ENCODE data around the gene REEP2. TPM values are rescaled to one million over a fixed set of nuclear protein-coding genes. Genes with fewer than 3 reads are reported as not detected.
A peak's percentile ranks its signal among the peaks of the same experiment; 100 is the strongest.

REEP2 gene
- total and polyA plus RNA-seq, 4 experiments from 2014 or later = 0.57 TPM; not detected in 3

- Mint-ChIP-seq H3K4me1 (peaks cover 7 to 13% (median 10%) of the 10 kb centered on the region in 4 donors), H3K27ac (peak overlapping the region in 5 of 7 donors; percentile 42 to 81 (median 73)), H3K36me3 (no peaks in the 10 kb centered on the region), H3K27me3 (peaks cover 2 to 4% of the 10 kb centered on the region in 2 donors), H3K4me3 (peak overlapping the region in 4 of 8 donors; percentile 9 to 69 (median 44)), H3K9me3 (no peaks in the 10 kb centered on the region)
- no peak overlapping the region for H3K4me3 ChIP-seq (ENCODE audit: low read length in 2 of 2)
- intact Hi-C loops (cut with micrococcal nuclease) = loop anchor here (1.0 to 2.0 kb wide), 4 partner anchors 15 to 813 kb away; no protein-coding TSS in a partner anchor
- no peaks in the 10 kb centered on the region for H3K36me3 ChIP-seq (ENCODE audit: insufficient read depth, low read length)
- peak; percentile 59 to 71 (median 63) for DNase-seq
- ChIA-PET POLR2A (ENCODE audit: partially characterized antibody) (interaction anchor here (0.6 to 3.4 kb wide), 4 partner anchors 12 to 563 kb away, joined by 3 to 16 read pairs (median 6); partner anchors contain the start of genes EGR1 and REEP2), CTCF (ENCODE audit: partially characterized antibody) (interaction anchor here (0.7 to 21.4 kb wide), 34 partner anchors 10 to 1682 kb away, joined by 3 to 507 read pairs (median 4); partner anchors contain the start of genes EGR1, KIF20A and REEP2)
- H3K9me3 ChIP-seq (ENCODE audit: control insufficient read depth in 1 of 2, low read length in 2 of 2) = no peaks in the 10 kb centered on the region
- H3K4me1 ChIP-seq (ENCODE audit: insufficient read depth, low read length) = peaks cover 8% of the 10 kb centered on the region
- H3K27ac ChIP-seq (ENCODE audit: low read depth, low read length) = no peak overlapping the region
- H3K27me3 ChIP-seq (ENCODE audit: insufficient read depth, low read length) = no peaks in the 10 kb centered on the region
Observed at GRCh38 chr5:138449501-138450239, 10.8 kb downstream of the REEP2 start.

- Histone ChIP-seq H3K4me1 (ENCODE audit: insufficient read depth, low read length) (peaks cover 8% of the 10 kb centered on the region), H3K9me3 (ENCODE audit: control insufficient read depth in 1 of 2, low read length in 2 of 2) (no peaks in the 10 kb centered on the region), H3K27me3 (ENCODE audit: insufficient read depth, low read length) (no peaks in the 10 kb centered on the region), H3K27ac (ENCODE audit: low read depth, low read length) (no peak overlapping the region), H3K36me3 (ENCODE audit: insufficient read depth, low read length) (no peaks in the 10 kb centered on the region), H3K4me3 (ENCODE audit: low read length in 2 of 2) (no peak overlapping the region)
- Mint-ChIP-seq H3K36me3 (no peaks in the 10 kb centered on the region), H3K27me3 (peaks cover 2 to 4% of the 10 kb centered on the region in 2 donors), H3K9me3 (no peaks in the 10 kb centered on the region), H3K4me3 (no peak overlapping the region), H3K4me1 (peaks cover 7 to 16% (median 10%) of the 10 kb centered on the region in 4 donors), H3K27ac (no peak overlapping the region)
- DNase-seq = peak in 1 of 5 donors; percentile 19
- ChIA-PET CTCF (ENCODE audit: partially characterized antibody) (interaction anchor here (0.6 to 21.4 kb wide), 19 partner anchors 9 to 956 kb away, joined by 3 to 507 read pairs (median 5); partner anchors contain the start of genes EGR1 and REEP2), POLR2A (ENCODE audit: partially characterized antibody) (no interaction called here)
- intact Hi-C loops (cut with micrococcal nuclease) = loop anchor here (1.0 to 2.0 kb wide), 4 partner anchors 13 to 812 kb away; no protein-coding TSS in a partner anchor
Observed at GRCh38 chr5:138450971-138451370, 12.1 kb downstream of the REEP2 start.

DNA sequence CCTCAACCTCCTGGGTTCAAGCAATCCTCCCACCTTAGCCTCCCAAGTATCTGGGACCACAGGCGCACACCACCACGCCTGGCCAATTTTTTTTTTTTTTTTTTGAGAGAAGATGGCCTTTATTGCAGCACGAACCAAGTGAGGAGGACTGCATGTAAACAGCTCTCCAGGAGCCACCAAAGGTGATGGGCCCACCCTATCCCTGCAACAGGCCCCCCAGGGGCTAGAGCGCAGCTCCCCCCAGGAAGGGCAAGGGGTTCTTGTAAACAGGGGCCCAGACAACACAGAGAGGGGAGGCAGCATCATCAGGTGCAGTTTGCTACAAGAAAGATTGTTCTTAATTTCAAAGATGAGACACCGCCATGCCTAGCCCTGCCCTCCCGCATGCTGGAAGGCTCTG, 13.9 kb downstream of the REEP2 start:
- no peaks in the 10 kb centered on the region for H3K9me3 ChIP-seq (ENCODE audit: control insufficient read depth in 1 of 2, low read length in 2 of 2)
- no peak overlapping the region for H3K4me3 Mint-ChIP-seq
- H3K9me3 Mint-ChIP-seq = no peaks in the 10 kb centered on the region
- intact Hi-C loops (cut with micrococcal nuclease) = no loop called here
- peaks cover 10% of the 10 kb centered on the region for H3K4me1 ChIP-seq (ENCODE audit: insufficient read depth, low read length)
- H3K27ac ChIP-seq (ENCODE audit: low read depth, low read length) = no peak overlapping the region
- DNase-seq = no peak
- no peaks in the 10 kb centered on the region for H3K36me3 ChIP-seq (ENCODE audit: insufficient read depth, low read length)
- no peaks in the 10 kb centered on the region for H3K27me3 ChIP-seq (ENCODE audit: insufficient read depth, low read length)
- no peaks in the 10 kb centered on the region for H3K36me3 Mint-ChIP-seq
- CTCF ChIA-PET (ENCODE audit: partially characterized antibody) = interaction anchor here (0.6 to 21.4 kb wide), 4 partner anchors 7 to 700 kb away, joined by 3 to 507 read pairs (median 42); partner anchors contain the start of gene EGR1
- H3K4me3 ChIP-seq (ENCODE audit: low read length in 2 of 2) = no peak overlapping the region
- H3K4me1 Mint-ChIP-seq = peaks cover 7 to 19% (median 11%) of the 10 kb centered on the region in 4 donors
- no peak overlapping the region for H3K27ac Mint-ChIP-seq
- peaks cover 2 to 4% of the 10 kb centered on the region in 2 donors for H3K27me3 Mint-ChIP-seq
- POLR2A ChIA-PET (ENCODE audit: partially characterized antibody) = no interaction called here

DNA sequence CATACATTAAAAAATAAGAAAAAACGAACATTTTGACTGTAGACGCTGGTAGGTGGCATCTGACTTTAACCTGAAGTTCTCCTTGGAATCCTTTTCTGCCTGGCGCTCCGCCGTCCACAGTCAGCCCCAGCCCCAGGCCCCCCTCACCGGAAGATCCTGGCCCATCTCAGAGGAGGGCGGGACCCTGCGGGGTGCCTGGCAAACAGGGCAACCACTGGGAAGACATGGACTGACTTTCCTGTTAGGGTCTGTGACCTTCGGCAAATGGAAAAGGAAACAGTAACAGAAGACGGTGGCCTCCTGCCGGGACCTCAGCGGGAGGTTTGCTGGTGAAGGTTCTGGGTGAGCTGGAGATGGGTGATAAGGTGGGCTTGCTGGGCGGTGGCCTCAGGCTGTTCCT, 14.7 kb downstream of the REEP2 start:
- Histone ChIP-seq H3K36me3 (ENCODE audit: insufficient read depth, low read length) (no peaks in the 10 kb centered on the region), H3K4me3 (ENCODE audit: low read length in 2 of 2) (no peak overlapping the region), H3K9me3 (ENCODE audit: control insufficient read depth in 1 of 2, low read length in 2 of 2) (no peaks in the 10 kb centered on the region), H3K27ac (ENCODE audit: low read depth, low read length) (no peak overlapping the region), H3K4me1 (ENCODE audit: insufficient read depth, low read length) (peaks cover 19% of the 10 kb centered on the region), H3K27me3 (ENCODE audit: insufficient read depth, low read length) (no peaks in the 10 kb centered on the region)
- Mint-ChIP-seq H3K36me3 (no peaks in the 10 kb centered on the region), H3K4me3 (no peak overlapping the region), H3K4me1 (peaks cover 7 to 27% (median 16%) of the 10 kb centered on the region in 4 donors), H3K27me3 (peaks cover 2 to 4% of the 10 kb centered on the region in 2 donors), H3K27ac (peak overlapping the region in 2 of 7 donors; percentile 25 to 53), H3K9me3 (no peaks in the 10 kb centered on the region)
- DNase-seq = no peak
- POLR2A ChIA-PET (ENCODE audit: partially characterized antibody) = interaction anchor here (1.2 to 1.6 kb wide), 2 partner anchors 12 to 49 kb away, joined by 3 to 7 read pairs; partner anchors contain the start of gene EGR1
- CTCF ChIA-PET (ENCODE audit: partially characterized antibody) = interaction anchor here (21.4 kb wide), 1 partner anchor 45 kb away, joined by 507 read pairs; no protein-coding TSS in a partner anchor
- intact Hi-C loops (cut with micrococcal nuclease) = no loop called here

DNA sequence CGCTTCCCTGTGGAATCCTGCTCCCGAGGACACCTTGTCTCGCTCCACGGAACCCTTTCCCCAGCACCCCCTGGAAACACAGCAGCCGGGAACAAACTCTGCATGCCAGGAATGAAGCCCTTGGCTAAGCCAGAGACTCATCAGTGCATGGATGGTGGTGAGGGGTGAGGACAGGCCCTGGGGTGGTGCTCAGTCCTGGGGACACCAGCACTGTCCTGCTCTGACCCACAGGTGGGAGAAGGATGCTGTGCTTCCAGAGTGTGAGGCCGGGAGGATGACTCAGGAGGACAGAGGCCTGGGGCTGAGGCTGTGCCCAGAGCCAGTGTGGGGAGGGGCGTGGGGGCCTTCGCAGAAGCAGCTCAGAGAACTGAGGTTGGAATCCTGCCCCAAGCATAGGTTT, 15.3 kb downstream of the REEP2 start:
- ChIA-PET POLR2A (ENCODE audit: partially characterized antibody) (interaction anchor here (1.2 to 1.6 kb wide), 2 partner anchors 11 to 49 kb away, joined by 3 to 7 read pairs; partner anchors contain the start of gene EGR1), CTCF (ENCODE audit: partially characterized antibody) (interaction anchor here (21.4 kb wide), 1 partner anchor 45 kb away, joined by 507 read pairs; no protein-coding TSS in a partner anchor)
- peak in 1 of 5 donors; percentile 7 for DNase-seq
- intact Hi-C loops (cut with micrococcal nuclease) = no loop called here
- Histone ChIP-seq H3K36me3 (ENCODE audit: insufficient read depth, low read length) (no peaks in the 10 kb centered on the region), H3K4me1 (ENCODE audit: insufficient read depth, low read length) (peaks cover 24% of the 10 kb centered on the region), H3K4me3 (ENCODE audit: low read length in 2 of 2) (no peak overlapping the region), H3K9me3 (ENCODE audit: control insufficient read depth in 1 of 2, low read length in 2 of 2) (no peaks in the 10 kb centered on the region), H3K27me3 (ENCODE audit: insufficient read depth, low read length) (no peaks in the 10 kb centered on the region), H3K27ac (ENCODE audit: low read depth, low read length) (no peak overlapping the region)
- Mint-ChIP-seq H3K36me3 (no peaks in the 10 kb centered on the region), H3K27me3 (peaks cover 2 to 4% of the 10 kb centered on the region in 2 donors), H3K27ac (peak overlapping the region in 1 of 7 donors; percentile 74), H3K4me3 (no peak overlapping the region), H3K4me1 (peaks cover 12 to 32% (median 21%) of the 10 kb centered on the region in 4 donors), H3K9me3 (no peaks in the 10 kb centered on the region)

DNA sequence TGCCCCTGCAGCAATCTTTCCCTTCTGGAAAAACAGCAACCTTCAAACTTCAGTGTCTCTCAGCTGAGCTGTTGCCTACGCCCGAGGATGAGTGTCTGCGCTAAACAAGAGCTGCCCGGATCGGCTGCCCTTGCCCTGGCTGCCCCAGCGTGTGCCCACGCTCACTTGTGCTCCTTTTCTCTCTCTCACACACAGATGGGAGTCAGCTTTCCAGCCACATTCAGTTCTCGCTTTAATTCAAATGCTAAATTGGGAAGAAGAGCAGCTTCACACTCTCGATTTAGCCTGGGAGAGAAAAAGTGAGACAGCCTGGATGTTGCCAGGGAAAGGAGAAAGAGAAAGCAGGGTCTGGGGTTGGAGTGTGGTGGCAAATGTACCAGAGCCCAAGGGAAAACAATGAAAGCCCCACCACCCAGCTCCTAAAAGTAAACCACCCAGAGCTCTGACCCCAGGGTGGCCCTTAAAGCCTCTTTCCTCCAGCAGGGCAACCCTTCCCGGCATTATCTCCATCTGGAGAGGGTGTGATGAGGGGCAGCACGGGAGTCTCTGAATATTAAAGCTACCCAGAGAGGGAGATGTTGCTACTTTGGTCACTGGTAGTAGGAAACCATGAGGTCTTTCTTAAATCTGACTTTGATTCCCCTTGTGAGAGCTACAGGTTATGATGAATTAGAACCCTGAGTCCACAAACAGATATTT, 16.5 kb downstream of the REEP2 start:
- Histone ChIP-seq H3K36me3 (ENCODE audit: insufficient read depth, low read length) (no peaks in the 10 kb centered on the region), H3K4me3 (ENCODE audit: low read length in 2 of 2) (no peak overlapping the region), H3K4me1 (ENCODE audit: insufficient read depth, low read length) (peaks cover 29% of the 10 kb centered on the region), H3K27ac (ENCODE audit: low read depth, low read length) (no peak overlapping the region), H3K9me3 (ENCODE audit: control insufficient read depth in 1 of 2, low read length in 2 of 2) (no peaks in the 10 kb centered on the region), H3K27me3 (ENCODE audit: insufficient read depth, low read length) (no peaks in the 10 kb centered on the region)
- H3K27ac Mint-ChIP-seq = peak overlapping the region in 1 of 7 donors; percentile 60
- H3K4me1 Mint-ChIP-seq = peaks cover 13 to 38% (median 25%) of the 10 kb centered on the region in 4 donors
- intact Hi-C loops (cut with micrococcal nuclease) = no loop called here
- H3K4me3 Mint-ChIP-seq = no peak overlapping the region
- POLR2A ChIA-PET (ENCODE audit: partially characterized antibody) = interaction anchor here (1.0 to 1.6 kb wide), 2 partner anchors 10 kb away, joined by 3 to 7 read pairs; partner anchors contain the start of gene EGR1
- peak in 1 of 5 donors; percentile 7 for DNase-seq
- H3K27me3 Mint-ChIP-seq = peaks cover 0 to 2% of the 10 kb centered on the region in 2 donors
- CTCF ChIA-PET (ENCODE audit: partially characterized antibody) = interaction anchor here (1.0 to 21.4 kb wide), 3 partner anchors 9 to 44 kb away, joined by 3 to 507 read pairs (median 6); partner anchors contain the start of gene EGR1
- no peaks in the 10 kb centered on the region for H3K36me3 Mint-ChIP-seq
- no peaks in the 10 kb centered on the region for H3K9me3 Mint-ChIP-seq

Data from CD4-positive, alpha-beta memory T cell (primary cell).